Caco-2 (cell line): Measurements from ENCODE around the gene SLC6A7. TPM values are rescaled to one million over a fixed set of nuclear protein-coding genes. Genes with fewer than 3 reads are reported as not detected.
A peak's percentile ranks its signal among the peaks of the same experiment; 100 is the strongest.

ENCODE experiments used
- BruUV-seq: library from RNA; stranded (reverse); fragments of 400-500 nt; replicated peaks from 2 replicates; lab custom pipeline; 2021; lab: Mats Ljungman, UMichigan
- CTCF ChIA-PET: fragments of 300-600 bp; sonication (Branson Sonifier 250); formaldehyde crosslinking; loops from one replicate; lab custom pipeline; 2022; ENCODE audit warnings: antibody characterized with exemption; lab: Charles Lee
- POLR2A ChIA-PET: fragments of 300-600 bp; sonication (Branson Sonifier 250); formaldehyde crosslinking; loops from one replicate; lab custom pipeline; 2022; ENCODE audit warnings: antibody characterized with exemption; lab: Charles Lee
- DNase-seq, 2 experiments: peaks; one replicate each; pipeline versions ENCODE4 v3.0.0 to v3.0.0-alpha.2; 2020 to 2022
- H3K27me3 ChIP-seq: replicated peaks from 2 replicates; pipeline ENCODE4 v1.6.0; 2011; ENCODE audit warnings: low read length; ENCODE audit not compliant: control insufficient read depth, insufficient read depth
- H3K36me3 ChIP-seq: 2 replicates; pipeline ENCODE4 v1.5.1; 2011; ENCODE audit warnings: low read length; ENCODE audit not compliant: control insufficient read depth, insufficient read depth
- H3K4me1 ChIP-seq: fragments of 250-450 bp; sonication (Bioruptor Pico); 2 replicates; pipeline ENCODE4 v1.5.1; 2020; ENCODE audit warnings: mild to moderate bottlenecking
- H3K4me3 ChIP-seq: 2 replicates; pipeline ENCODE4 v1.5.1; 2011; ENCODE audit warnings: low read depth, mild to moderate bottlenecking, control low read depth, low read length
- H3K9me3 ChIP-seq: fragments of 250-450 bp; sonication (Bioruptor Pico); 2 replicates; pipeline ENCODE4 v1.5.1; 2020; ENCODE audit warnings: mild to moderate bottlenecking, moderate library complexity
- H3K27ac Mint-ChIP-seq: one replicate; pipeline ENCODE4 v1.8.0; 2022; ENCODE audit warnings: mixed read lengths; ENCODE audit not compliant: unreplicated experiment
- H3K27me3 Mint-ChIP-seq: one replicate; pipeline ENCODE4 v1.8.0; 2022; ENCODE audit warnings: mixed read lengths; ENCODE audit not compliant: insufficient read depth, unreplicated experiment
- H3K36me3 Mint-ChIP-seq: one replicate; pipeline ENCODE4 v1.8.0; 2022; ENCODE audit warnings: mild to moderate bottlenecking, mixed read lengths; ENCODE audit not compliant: insufficient read depth, unreplicated experiment
- H3K4me1 Mint-ChIP-seq: one replicate; pipeline ENCODE4 v1.8.0; 2022; ENCODE audit warnings: low read depth, mixed read lengths; ENCODE audit not compliant: unreplicated experiment
- H3K4me3 Mint-ChIP-seq: one replicate; pipeline ENCODE4 v1.8.0; 2022; ENCODE audit warnings: mild to moderate bottlenecking, moderate library complexity, mixed read lengths; ENCODE audit not compliant: unreplicated experiment
- H3K9me3 Mint-ChIP-seq: one replicate; pipeline ENCODE4 v1.8.0; 2022; ENCODE audit warnings: mixed read lengths; ENCODE audit not compliant: unreplicated experiment
- intact Hi-C: fragments of 100-400 bp; cut with micrococcal nuclease; formaldehyde crosslinking; loops from one replicate; pipeline ENCODE4 v1.10.0; 2022; ENCODE audit not compliant: unreplicated experiment
- total RNA-seq: library from RNA; stranded (reverse); gene quantifications from 2 replicates; pipeline ENCODE4 v1.2.3, GENCODE V29; 2022
- TF ChIP-seq, protein P1 (sequence below), 2 experiments: fragments of 200-600 bp in 1 of 2; IDR thresholded peaks; 1 replicate in 1 of 2; 2 replicates in 1 of 2; pipeline versions ENCODE4 v1.5.1 to v1.8.0; 2011 to 2022; ENCODE audit warnings: antibody characterized with exemption in 1 of 2, control low read depth in 1 of 2, inconsistent platforms in 1 of 2, low read depth in 1 of 2, low read length in 1 of 2, mild to moderate bottlenecking in 1 of 2, moderate library complexity in 1 of 2; ENCODE audit not compliant: insufficient read depth in 1 of 2, severe bottlenecking in 1 of 2, unreplicated experiment in 1 of 2

Gene SLC6A7
- total RNA-seq, 1 experiment from 2014 or later, result not detected

DNA sequence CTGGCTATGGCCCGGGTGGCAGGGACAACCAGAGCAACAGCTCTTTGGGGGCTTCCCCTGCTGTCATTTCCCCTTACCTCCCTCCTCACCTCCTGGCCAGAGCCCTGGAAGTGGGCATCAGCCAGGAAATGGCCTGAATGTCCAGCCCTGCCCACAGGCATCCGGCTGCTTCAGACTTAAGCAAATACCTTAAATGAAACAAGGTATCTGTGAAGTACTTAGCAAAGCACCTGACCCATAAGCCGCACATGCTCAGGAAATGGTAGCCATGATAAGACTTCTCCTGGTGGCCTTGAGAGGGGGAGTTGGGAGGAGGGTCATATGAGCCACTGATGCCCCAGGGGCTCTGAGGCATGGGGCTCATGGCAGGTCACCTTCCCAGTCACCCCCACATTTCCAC is 55.9 kb downstream of the SLC6A7 start:
- TF ChIP-seq, protein P1, sequence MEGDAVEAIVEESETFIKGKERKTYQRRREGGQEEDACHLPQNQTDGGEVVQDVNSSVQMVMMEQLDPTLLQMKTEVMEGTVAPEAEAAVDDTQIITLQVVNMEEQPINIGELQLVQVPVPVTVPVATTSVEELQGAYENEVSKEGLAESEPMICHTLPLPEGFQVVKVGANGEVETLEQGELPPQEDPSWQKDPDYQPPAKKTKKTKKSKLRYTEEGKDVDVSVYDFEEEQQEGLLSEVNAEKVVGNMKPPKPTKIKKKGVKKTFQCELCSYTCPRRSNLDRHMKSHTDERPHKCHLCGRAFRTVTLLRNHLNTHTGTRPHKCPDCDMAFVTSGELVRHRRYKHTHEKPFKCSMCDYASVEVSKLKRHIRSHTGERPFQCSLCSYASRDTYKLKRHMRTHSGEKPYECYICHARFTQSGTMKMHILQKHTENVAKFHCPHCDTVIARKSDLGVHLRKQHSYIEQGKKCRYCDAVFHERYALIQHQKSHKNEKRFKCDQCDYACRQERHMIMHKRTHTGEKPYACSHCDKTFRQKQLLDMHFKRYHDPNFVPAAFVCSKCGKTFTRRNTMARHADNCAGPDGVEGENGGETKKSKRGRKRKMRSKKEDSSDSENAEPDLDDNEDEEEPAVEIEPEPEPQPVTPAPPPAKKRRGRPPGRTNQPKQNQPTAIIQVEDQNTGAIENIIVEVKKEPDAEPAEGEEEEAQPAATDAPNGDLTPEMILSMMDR (IDR thresholded peaks at IDR 0.05; ENCODE audit: insufficient read depth in 1 of 2, low read depth in 1 of 2, low read length in 1 of 2, severe bottlenecking in 1 of 2, unreplicated experiment in 1 of 2), result no peak
- CTCF ChIA-PET, result no interaction called here
- no peaks in the 10 kb centered on the region for H3K27me3 ChIP-seq

DNA sequence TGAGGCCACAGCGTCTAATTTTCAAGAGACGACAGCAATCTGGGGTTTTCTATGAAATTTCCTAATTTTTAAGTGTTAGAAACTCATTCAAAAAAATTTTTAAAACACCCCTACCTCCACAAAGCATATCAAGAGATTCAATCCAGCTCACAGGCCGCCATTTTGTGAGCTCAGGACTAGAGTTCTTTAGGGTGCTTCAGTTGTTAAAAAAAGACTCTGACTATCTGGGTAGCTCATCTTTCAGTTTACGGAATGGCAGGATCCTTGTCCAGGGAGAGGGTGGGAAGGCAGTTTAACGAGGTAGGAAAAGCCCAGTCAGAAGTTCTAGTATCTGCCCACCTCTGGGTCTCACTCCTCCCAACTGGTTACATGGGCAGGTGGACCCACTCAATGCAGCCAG is 56.6 kb downstream of the SLC6A7 start:
- no TSS peak for BruUV-seq
- no peaks in the 10 kb centered on the region for H3K9me3 Mint-ChIP-seq
- H3K36me3 Mint-ChIP-seq, result no peaks in the 10 kb centered on the region
- intact Hi-C loops, result no loop called here
- no peak for DNase-seq
- H3K27me3 Mint-ChIP-seq, result no peaks in the 10 kb centered on the region
- no peaks in the 10 kb centered on the region for H3K27me3 ChIP-seq
- H3K4me1 ChIP-seq, result no peaks in the 10 kb centered on the region
- no peak overlapping the region for H3K27ac Mint-ChIP-seq
- POLR2A ChIA-PET, result interaction anchor here (0.6 kb wide), 1 partner anchor 1337 kb away, joined by 4 read pairs; no protein-coding TSS in a partner anchor
- CTCF ChIA-PET, result interaction anchor here (0.6 kb wide), 1 partner anchor 68 kb away, joined by 3 read pairs; no protein-coding TSS in a partner anchor
- H3K36me3 ChIP-seq, result no peaks in the 10 kb centered on the region
- no peaks in the 10 kb centered on the region for H3K9me3 ChIP-seq
- no peaks in the 10 kb centered on the region for H3K4me1 Mint-ChIP-seq
- H3K4me3 ChIP-seq, result no peak overlapping the region
- no peak overlapping the region for H3K4me3 Mint-ChIP-seq
- TF ChIP-seq, protein P1 (IDR thresholded peaks at IDR 0.05; ENCODE audit: insufficient read depth in 1 of 2, low read depth in 1 of 2, low read length in 1 of 2, severe bottlenecking in 1 of 2, unreplicated experiment in 1 of 2), result no peak

More for the DNA sequence above, 55.9 kb downstream of the SLC6A7 start:
- H3K27ac Mint-ChIP-seq, result peak overlapping the region; percentile 8
- H3K9me3 Mint-ChIP-seq, result no peaks in the 10 kb centered on the region
- H3K4me3 Mint-ChIP-seq, result no peak overlapping the region
- H3K4me1 Mint-ChIP-seq, result no peaks in the 10 kb centered on the region
- Histone ChIP-seq H3K36me3 (no peaks in the 10 kb centered on the region), H3K9me3 (no peaks in the 10 kb centered on the region), H3K4me3 (no peak overlapping the region), H3K4me1 (no peaks in the 10 kb centered on the region)
- POLR2A ChIA-PET, result no interaction called here
- no peaks in the 10 kb centered on the region for H3K36me3 Mint-ChIP-seq
- DNase-seq, result no peak
- intact Hi-C loops, result no loop called here
- BruUV-seq, result no TSS peak
- no peaks in the 10 kb centered on the region for H3K27me3 Mint-ChIP-seq

DNA sequence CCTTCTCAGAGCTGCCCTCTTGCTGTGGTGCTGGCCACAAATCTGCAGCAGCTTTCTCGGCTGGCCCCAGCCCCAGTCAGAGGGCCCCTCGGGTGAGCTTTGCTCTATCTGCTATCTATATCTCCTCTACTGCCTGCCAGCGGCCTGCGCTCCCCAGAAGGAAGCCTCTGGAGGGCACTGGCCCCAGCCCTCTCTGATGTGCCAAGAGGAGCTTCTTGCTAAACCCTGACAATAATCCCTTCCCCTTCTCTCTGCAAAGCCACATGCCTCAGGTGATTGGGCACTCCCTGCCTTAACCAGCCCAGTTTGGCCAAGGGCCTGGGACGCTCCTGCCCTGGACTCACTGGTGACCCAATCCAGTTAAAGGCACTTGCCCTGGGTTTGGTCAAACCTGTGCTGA is 57.0 kb downstream of the SLC6A7 start:
- Histone ChIP-seq H3K4me3 (no peak overlapping the region), H3K27me3 (no peaks in the 10 kb centered on the region), H3K36me3 (no peaks in the 10 kb centered on the region), H3K4me1 (no peaks in the 10 kb centered on the region), H3K9me3 (no peaks in the 10 kb centered on the region)
- intact Hi-C loops, result no loop called here
- Mint-ChIP-seq H3K27me3 (no peaks in the 10 kb centered on the region), H3K36me3 (no peaks in the 10 kb centered on the region), H3K9me3 (no peaks in the 10 kb centered on the region), H3K27ac (no peak overlapping the region), H3K4me1 (no peaks in the 10 kb centered on the region), H3K4me3 (no peak overlapping the region)
- no TSS peak for BruUV-seq
- ChIA-PET POLR2A (interaction anchor here (0.6 kb wide), 1 partner anchor 1337 kb away, joined by 4 read pairs; no protein-coding TSS in a partner anchor), CTCF (interaction anchor here (0.5 to 0.6 kb wide), 2 partner anchors 13 to 68 kb away, joined by 3 to 4 read pairs; no protein-coding TSS in a partner anchor)
- DNase-seq, result no peak
- TF ChIP-seq, protein P1 (IDR thresholded peaks at IDR 0.05; ENCODE audit: insufficient read depth in 1 of 2, low read depth in 1 of 2, low read length in 1 of 2, severe bottlenecking in 1 of 2, unreplicated experiment in 1 of 2), result no peak
